GM20000 (cell line): Measurements from ENCODE around the gene SNTN.

Experiments used
- DNase-seq: peaks from one replicate; pipeline ENCODE4 v3.0.0; 2012; ENCODE audit warnings: low spot score
- TF ChIP-seq, protein P1 (sequence below): IDR thresholded peaks from 2 replicates; pipeline ENCODE4 v1.5.1; 2012; ENCODE audit warnings: mild to moderate bottlenecking, control low read depth; ENCODE audit errors: extremely low read depth, missing control alignments

The SNTN gene

GRCh38 chr3:63654211-63654610 lies 1.7 kb downstream of the SNTN start:
- DNase-seq, result no peak
- TF ChIP-seq, protein P1, sequence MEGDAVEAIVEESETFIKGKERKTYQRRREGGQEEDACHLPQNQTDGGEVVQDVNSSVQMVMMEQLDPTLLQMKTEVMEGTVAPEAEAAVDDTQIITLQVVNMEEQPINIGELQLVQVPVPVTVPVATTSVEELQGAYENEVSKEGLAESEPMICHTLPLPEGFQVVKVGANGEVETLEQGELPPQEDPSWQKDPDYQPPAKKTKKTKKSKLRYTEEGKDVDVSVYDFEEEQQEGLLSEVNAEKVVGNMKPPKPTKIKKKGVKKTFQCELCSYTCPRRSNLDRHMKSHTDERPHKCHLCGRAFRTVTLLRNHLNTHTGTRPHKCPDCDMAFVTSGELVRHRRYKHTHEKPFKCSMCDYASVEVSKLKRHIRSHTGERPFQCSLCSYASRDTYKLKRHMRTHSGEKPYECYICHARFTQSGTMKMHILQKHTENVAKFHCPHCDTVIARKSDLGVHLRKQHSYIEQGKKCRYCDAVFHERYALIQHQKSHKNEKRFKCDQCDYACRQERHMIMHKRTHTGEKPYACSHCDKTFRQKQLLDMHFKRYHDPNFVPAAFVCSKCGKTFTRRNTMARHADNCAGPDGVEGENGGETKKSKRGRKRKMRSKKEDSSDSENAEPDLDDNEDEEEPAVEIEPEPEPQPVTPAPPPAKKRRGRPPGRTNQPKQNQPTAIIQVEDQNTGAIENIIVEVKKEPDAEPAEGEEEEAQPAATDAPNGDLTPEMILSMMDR, result no peak

GRCh38 chr3:63654931-63655330 lies 2.5 kb downstream of the SNTN start:
- no peak for DNase-seq
- TF ChIP-seq, protein P1, result no peak

DNA sequence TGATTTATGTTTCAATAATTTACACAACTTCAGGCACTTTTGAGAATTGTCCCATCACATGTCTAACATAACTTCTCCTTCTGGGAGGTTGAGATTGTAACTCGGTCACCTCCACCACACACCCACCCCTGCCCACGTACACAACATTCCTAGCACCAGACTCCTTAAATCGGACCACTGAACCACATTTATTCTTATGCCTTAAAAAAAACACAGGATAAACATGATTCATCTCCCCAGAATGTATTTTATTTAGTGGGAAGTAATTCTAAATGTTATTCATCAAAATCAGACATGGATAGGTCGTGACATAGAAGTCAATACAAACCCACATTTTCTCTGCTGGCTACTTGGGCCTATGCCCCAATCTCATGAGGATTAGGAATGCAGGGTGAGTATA lies 3.0 kb downstream of the SNTN start:
- TF ChIP-seq, protein P1, result no peak
- no peak for DNase-seq

DNA sequence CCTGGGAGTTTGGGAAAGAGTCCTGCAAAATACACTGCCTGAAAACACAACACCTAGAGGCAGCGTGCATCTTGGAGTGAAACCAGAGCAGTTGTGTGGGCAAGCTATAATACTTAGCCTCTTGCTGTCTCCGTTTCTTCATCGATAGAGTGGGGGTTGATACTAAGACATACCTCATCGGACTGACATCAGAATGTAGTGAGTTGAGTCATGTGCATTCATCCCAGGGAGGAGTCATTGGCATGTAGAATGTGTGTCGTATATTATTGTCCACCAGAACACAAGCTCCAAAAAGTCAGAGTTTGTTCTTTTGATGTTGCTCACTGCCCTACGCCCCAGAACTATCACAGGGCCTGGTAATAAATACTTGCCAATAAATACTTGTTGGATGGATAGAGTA lies 4.3 kb downstream of the SNTN start:
- no peak for DNase-seq
- TF ChIP-seq, protein P1, result no peak

- TF ChIP-seq, protein P1, result no peak
- DNase-seq, result no peak
These were observed 8.8 kb downstream of the SNTN start for GRCh38 chr3:63661242-63661641.

DNA sequence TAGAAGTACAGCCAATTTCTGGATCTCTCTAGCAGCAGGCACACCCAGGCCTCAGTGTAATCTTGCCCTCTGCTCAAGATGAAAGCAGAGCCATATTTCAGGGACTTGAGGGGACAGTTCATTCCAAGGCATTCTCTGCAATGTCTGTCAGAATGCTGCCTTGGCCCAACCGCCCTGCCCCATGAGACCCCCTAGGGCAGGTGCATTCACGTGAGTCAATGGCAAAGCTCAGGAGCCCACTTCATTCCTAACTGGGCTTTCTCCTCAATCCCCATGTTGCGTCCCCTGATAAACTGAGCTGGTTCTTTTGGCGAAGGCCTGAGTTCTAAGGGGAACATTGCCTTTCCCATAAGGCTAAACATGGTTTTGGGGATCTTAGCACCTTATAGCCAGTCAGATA lies 9.5 kb downstream of the SNTN start:
- TF ChIP-seq, protein P1, result no peak
- no peak for DNase-seq

DNA sequence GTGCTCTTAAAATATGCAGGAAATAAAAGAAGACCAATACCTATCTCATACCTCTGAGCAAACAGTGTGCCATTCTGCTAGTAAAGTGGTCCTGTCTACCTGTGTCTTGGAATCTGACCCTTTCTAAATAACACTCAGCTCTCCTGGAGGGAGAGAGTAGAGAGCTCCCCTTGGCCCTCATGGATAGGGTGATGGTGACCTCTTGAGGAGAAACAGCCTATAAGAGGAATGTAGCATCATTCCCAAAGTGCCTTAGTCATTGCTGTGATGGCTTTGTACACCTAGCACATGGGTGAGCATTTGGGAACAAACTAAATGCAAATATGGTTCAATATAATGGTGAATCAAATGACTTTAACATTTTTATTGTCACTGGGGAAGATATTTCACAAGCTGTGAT lies 10.0 kb downstream of the SNTN start:
- no peak for DNase-seq
- TF ChIP-seq, protein P1, result no peak
